NCI-H69 (cell line): ENCODE measurements around the gene ABCA2.
A peak's percentile ranks its signal among the peaks of the same experiment; 100 is the strongest.

ENCODE experiments used
- DNase-seq: peaks from one replicate; lab custom pipeline; 2025; lab: John Stamatoyannopoulos, UW

The ABCA2 gene

DNA sequence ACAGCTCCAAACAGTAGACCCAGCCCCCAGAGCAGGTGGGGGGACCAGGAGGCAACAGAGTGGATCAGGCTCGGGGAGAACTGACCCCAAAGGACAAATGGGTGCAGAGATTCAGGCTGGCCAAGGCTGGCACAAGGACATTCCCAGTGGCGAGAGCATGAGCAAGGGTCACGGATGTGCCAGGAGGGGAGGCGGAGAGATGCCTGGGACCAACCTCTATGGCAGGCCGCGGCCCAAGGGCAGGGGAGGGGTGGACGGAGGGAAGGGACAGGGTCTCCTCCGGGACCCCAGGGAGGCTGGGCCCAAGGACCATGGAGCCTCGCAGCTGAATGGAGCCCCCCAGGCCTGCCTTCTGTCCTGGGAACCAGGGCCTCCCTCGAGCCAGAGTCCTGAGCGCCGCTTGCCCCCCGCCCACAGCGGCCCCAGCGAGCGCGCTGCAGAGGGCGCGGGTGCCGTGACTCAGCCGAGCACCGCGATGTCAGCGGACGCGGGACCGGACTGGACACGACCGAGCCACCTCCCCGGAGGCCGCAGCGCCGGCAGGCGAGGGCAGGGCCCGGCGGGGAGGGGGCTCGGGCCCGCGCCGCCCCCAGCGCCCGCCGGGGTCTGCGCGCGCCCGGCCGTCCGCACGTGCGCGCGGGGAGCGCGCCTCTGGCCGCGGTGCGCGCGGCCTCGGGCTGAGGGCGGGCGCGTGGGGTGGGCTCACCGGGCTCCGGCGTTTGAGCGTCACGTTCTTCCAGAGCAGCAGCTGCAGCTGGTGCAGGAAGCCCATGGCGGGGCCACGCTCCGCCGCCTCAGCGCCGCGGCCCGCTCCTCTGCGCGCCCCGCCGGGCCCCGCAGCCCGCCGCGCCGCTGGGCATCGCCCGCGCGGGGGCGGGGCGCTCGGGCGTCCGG is at the start of gene ABCA2:
TSS of gene ABCA2 (minus strand) at position 869 of the 894 bp plus-strand sequence. CDS start at position 772, 97 bp downstream.
- peak; percentile 81 for DNase-seq

GRCh38 chr9:137077010-137077747 is 49.1 kb upstream of the ABCA2 start, which contains the start of gene UAP1L1:
UAP1L1 (plus strand) TSS chr9:137077517; CDS start chr9:137077533, 16 bp downstream.
- DNase-seq = peak; percentile 74

DNA sequence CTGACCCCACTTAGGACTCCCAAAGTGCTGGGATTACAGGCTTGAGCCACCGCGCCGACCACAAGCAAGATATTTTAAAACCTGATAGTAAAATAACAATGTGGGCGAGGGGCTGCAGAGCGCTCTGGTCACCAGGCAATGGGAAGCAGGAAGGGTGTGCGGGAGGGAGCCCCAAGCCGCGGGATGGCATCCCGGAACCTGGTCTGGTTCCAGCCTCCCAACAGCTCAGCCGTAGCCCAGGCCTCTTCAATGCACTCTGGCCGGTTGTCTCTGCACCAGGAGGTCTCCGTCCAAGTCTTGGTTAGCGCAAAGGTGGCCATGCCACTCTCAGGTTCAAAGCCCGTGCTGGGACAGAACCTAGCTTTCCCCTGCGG is 48.6 kb upstream of the ABCA2 start:
- no peak for DNase-seq

GRCh38 chr9:137075275-137075775 is 47.3 kb upstream of the ABCA2 start:
- no peak for DNase-seq

GRCh38 chr9:137074657-137075274 is 46.7 kb upstream of the ABCA2 start:
- DNase-seq = no peak

DNA sequence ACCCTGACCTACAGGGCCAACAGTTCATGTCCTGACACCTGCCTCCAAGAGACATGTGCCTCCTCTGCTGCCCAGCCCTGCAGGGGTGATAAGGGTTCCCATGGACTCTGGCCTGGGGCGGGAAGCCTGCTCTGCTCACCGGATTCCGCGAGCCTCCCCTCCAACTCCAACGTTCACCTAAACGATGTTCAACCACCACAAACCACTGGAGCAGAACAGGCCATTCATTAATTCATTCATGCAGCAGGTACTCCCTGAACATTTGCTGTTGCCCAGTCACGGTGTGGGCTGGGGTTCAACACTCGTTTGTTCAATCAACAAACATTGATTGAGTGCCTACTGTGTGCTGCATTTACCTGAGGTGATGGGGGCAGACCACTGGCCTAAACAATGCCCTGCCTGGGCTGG is 46.0 kb upstream of the ABCA2 start:
- no peak for DNase-seq

DNA sequence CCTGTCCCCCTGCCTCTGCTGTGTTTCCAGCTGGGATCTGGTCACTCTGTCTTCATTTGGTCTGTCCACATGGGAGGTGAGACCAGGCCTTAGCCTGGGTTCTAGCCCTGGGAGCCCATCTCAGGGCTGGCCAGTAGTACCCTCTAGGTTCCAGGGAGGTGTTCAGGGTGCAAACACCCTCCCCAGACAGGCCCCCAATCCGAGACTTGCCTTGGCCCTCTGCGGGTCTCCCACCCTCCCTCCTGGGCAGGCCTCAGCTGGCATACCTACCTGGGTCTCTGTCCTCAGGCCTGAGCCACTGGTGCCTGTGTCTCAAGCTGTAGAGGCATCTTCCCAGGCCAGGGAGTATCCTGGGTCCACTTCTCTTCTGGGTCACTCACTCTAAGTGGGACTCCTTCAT is 43.2 kb upstream of the ABCA2 start:
- no peak for DNase-seq

DNA sequence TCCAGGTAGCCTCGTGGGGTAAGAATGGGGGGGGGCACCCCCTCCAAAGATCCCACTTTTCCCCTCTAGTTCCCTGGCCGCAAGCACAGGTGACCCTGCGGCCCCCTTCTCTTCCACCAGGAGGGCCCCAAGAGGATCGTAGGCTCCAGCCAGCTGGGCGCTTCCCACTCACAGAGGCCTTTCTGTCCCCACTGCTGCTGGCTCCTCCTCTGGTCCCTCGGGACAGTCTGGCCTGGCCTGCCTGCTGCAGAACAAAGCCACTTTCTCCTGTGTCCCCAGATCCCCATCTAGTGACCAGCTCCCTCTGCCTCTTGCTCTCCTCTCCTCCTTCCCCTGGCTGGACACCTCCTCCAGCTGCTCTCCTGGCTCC is 42.9 kb upstream of the ABCA2 start:
- DNase-seq = peak; percentile 83

DNA sequence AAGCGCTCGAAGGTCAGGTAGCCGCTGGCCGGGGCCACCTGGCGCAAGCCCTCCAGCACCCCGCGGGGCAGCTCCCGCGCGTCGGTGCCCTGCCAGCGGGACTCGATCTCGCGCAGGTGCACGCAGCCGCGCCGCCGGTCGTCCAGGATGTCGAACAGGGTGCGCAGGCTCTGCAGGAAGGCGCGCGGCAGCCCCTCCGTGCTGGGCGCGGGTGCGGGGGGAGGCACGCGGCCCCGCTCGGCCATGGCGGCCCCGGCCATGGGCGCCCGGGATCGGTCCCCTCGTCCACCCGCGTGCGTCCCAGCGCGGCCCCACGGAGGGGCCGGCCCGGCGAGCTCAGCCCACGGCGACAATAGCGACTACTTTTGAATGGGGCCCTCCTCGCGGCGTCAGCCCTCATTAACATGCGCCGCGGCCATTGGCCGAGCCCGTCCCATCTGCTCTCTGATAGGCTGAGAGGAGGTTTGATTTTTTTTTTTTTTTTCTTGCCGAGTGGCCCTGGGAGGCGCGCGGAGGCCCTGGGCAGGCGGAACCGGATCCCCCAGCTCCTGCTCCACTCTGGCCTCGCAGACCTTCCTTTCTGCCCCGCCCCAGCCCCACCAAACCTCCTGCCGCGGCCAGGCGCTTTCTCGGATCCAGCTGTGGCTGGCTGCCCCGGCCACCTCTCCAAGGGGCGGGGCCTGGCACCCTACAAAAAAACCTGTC is 42.3 kb upstream of the ABCA2 start, which contains the start of gene SAPCD2:
TSS of gene SAPCD2 (minus strand) at position 357 of the 705 bp plus-strand sequence. CDS start at position 260, 97 bp downstream.
- DNase-seq = peak; percentile 97

GRCh38 chr9:137069508-137070091 is 41.6 kb upstream of the ABCA2 start:
- DNase-seq = peak; percentile 60

DNA sequence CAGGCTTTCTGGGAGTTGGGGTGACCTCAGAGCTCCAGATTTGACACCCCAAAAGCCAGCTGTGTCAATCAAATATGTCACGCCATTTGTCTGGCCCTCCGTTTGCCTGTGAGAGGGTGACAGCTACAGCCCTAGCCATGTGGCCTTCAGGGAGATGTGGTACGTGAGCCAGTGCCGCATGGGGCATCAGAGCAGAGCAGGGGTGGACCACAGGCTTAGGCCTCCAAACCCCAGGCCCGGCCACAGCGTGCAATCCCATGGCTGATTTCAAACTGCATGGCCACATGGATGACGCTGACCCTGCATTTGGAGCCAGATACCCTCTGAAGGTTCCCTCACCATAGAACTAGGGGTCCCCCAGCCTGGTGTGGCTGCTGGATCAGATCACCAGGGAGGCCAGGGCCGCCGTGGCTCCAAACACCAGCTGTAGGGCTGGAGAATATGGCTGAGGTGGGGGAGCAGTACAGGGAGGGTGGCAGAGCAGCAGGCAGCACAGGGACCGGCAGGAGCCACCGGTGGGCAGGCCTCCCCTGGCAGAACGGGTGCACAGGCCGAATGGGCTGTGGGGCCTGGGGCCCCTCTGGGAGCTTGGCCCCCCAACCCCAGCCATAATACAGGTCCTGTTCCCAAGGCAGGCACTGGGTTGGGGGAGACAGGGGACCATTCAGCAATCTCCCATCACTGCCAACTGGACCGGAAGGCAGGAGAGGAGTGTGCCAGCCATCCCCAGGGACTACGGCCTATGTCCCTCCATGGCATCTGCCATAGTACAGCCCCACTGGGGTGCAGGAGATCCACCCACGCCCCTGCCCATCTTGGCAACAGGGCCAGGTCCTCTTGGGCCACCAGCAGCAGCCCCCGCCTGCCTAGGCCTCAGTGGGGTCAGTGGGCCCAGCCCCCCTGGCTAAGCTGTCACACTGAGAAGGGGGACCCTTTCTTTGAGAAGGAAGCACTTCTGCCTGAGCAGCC is 40.8 kb upstream of the ABCA2 start:
- DNase-seq = no peak

DNA sequence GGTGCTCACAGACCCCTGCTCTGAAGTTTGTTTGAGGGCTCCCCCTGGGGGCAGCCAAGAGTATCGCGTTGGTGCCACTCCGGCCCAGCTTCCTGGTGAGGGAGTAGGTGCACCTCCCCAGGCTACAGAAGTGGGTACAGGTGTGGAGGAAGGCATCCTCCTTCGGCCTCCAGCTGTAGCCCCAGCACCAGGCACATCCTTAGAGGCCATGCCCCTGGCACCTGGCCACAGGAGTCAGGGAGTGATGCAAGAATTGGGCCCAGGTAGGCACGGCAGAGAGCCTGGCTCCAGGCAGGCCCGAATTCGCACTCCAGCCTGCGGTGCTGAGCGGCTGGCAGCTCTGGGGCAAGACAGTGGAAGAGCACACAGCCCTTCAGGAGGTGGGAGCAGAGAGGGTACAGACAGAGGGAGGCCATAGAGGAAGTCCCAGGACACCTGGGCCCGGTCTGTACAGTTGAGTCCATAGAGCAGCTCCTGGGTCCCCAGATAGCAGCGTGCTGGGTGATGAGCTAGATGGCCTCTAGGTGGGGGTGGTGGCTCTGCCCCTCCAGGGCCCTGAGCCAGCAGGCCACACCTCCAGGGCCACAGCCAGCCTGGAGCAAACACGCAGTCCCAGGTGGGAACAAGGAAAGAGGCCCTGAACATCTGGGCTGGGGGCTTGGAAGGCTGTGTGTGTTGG is 40.0 kb upstream of the ABCA2 start:
- DNase-seq = peak; percentile 88

DNA sequence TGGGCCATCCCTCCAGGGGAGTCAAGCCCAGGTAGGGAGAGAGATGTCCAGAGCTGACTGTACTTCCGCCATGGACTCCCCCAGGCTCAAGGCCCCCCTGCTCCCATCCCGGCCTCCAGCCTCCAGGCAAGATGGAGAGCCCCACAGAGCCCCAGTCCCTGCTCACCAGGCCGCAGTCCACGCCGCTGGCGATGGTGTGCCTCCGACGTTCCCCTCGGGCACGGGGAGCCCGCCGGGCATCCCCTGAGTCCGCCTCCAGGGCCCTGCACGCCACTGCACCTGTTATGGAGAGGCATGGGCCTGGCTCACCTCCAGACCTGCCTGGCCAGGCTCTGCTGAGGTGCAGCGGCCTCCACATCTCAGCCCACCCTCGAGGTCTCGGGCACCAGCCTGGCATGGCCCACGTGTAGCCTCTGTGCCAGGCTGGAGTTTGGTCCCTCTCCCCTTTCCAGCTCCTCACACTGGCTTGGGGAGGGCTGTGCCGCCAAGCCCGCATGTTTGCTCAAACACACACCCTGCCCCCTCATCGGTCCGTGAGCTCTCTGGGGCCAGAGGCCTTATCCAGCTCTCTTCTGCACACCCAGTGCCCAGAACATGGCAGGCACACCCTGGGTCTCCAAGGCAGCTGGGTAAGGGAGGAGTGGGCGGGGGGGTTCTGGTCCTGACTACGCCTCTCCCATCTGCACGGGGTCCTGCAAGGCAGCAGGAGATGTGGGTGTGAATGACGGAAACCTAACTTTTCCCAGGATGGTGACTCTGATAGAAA is 38.2 kb upstream of the ABCA2 start:
- DNase-seq = no peak

DNA sequence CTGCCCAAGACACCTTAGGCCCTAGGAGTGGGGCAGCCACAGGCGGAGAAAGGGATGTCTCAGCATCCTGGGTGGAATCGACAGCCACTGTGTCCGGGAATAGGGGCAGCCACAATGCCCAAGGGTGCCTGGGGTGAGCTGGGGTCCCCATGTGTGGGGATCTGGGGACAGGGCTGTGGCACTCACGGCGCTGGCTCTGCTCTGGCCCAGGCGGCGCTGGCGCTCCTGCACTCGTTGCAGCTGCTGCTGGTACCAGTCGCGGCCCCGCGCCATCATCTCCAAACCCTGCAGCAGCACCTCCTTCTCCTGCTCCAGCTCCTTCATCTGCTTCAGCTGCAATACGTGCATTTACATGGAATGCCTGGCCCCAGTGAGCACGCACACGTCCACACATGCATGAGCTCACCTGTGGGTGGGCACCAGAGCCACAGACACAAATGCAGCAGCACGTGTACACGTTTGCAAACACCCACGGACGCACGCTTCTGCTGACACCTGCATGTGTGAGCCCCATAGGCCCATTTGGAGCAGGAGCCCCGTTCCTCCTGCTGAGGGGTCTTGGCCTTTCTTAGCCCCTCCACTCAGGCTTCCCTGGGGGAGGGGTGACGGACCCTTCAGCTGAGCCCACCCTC is 37.4 kb upstream of the ABCA2 start:
- DNase-seq = no peak

DNA sequence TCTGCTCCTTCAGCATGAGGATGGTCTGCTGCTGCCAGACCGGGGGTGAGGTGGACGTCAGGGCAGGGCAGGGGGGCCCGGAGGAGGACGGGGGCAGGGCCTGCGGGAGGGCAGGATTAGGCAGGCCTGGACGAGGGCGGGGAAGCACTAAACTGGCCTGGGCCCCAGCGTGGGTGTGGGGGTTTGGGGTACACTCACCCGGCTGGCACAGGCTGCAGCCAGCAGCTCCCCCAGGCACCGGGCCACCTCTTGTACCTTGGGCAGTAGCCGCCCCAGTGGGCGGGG is 36.8 kb upstream of the ABCA2 start:
- no peak for DNase-seq

- peak; percentile 60 for DNase-seq
Measured at GRCh38 chr9:137064027-137064879, 36.2 kb upstream of the ABCA2 start.

DNA sequence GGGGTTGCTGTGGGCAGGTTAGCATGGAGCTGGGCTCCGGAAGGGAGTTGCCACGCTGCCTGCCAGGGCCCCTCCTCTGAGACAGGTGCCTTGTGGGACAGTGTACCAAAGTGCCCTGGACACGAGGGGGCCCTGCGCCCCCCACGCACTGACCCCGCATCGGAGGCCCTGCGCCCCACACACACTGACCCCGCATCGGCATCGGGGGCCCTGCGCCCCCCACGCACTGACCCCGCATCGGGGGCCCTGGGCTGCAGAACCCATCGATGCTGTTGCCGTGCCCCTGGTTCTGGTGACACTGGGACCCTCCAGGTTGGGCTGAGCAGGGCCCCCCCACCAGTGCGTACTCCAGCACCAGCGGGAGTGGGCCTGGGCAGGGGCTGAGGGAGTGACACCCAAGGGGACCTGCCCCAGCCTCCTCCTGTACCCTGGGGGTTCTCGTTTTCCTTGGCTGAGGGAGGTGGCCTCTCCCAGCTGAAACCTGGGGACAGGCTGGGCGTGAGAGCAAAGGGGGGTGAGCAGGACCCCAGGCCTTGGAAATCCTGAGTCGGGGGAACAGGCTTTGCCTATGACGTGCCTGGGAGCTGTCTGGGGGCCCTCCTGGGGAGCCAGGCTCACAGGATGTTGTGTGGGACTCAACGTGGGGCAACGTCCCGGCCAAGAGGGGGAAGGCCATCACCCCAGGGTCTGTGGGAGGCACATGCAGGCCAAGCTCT is 35.4 kb upstream of the ABCA2 start:
- no peak for DNase-seq
